ENCODE measurements around the gene PGLYRP2.

DNA sequence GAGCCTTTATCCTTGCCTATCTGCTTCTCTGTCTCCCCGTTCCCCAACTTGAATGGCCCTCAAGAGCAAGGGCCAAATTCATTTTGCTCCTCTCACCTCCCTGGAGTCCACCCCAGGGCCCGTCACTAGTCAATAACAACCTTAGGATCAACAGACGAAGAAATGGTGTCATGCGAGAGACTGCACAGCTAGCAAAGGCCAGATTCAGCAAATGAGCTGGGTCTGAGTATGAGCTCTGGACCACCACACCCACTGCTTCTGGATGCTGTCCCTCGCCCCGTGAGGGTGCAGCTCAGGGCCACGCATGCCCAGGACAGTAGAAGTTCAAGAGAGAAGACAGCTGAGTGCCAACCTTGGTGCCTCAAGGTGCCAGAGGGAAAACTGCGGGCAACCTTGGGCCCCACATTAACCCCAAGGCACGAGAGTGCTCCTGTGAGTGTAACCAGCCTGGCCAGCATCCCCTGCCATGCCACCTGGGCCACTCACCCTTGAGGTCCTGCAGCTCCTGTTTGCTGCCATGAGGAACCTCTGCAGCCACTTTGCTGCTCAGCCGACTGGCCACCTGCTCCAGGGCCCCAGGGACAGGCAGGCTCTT lies 48.7 kb downstream of the PGLYRP2 start:
- TF ChIP-seq, protein P1, sequence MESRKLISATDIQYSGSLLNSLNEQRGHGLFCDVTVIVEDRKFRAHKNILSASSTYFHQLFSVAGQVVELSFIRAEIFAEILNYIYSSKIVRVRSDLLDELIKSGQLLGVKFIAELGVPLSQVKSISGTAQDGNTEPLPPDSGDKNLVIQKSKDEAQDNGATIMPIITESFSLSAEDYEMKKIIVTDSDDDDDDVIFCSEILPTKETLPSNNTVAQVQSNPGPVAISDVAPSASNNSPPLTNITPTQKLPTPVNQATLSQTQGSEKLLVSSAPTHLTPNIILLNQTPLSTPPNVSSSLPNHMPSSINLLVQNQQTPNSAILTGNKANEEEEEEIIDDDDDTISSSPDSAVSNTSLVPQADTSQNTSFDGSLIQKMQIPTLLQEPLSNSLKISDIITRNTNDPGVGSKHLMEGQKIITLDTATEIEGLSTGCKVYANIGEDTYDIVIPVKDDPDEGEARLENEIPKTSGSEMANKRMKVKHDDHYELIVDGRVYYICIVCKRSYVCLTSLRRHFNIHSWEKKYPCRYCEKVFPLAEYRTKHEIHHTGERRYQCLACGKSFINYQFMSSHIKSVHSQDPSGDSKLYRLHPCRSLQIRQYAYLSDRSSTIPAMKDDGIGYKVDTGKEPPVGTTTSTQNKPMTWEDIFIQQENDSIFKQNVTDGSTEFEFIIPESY (IDR thresholded peaks at IDR 0.05; ENCODE audit: borderline replicate concordance, low read depth) = no peak
- no peak for TF ChIP-seq NFIC (IDR thresholded peaks at IDR 0.05; ENCODE audit: borderline replicate concordance)
- TF ChIP-seq MXI1 (IDR thresholded peaks at IDR 0.05; ENCODE audit: low read depth, low read length) = no peak
- TF ChIP-seq, protein P2, sequence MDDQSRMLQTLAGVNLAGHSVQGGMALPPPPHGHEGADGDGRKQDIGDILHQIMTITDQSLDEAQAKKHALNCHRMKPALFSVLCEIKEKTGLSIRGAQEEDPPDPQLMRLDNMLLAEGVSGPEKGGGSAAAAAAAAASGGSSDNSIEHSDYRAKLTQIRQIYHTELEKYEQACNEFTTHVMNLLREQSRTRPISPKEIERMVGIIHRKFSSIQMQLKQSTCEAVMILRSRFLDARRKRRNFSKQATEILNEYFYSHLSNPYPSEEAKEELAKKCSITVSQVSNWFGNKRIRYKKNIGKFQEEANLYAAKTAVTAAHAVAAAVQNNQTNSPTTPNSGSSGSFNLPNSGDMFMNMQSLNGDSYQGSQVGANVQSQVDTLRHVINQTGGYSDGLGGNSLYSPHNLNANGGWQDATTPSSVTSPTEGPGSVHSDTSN (IDR thresholded peaks at IDR 0.05) = no peak
- TF ChIP-seq, protein P3, sequence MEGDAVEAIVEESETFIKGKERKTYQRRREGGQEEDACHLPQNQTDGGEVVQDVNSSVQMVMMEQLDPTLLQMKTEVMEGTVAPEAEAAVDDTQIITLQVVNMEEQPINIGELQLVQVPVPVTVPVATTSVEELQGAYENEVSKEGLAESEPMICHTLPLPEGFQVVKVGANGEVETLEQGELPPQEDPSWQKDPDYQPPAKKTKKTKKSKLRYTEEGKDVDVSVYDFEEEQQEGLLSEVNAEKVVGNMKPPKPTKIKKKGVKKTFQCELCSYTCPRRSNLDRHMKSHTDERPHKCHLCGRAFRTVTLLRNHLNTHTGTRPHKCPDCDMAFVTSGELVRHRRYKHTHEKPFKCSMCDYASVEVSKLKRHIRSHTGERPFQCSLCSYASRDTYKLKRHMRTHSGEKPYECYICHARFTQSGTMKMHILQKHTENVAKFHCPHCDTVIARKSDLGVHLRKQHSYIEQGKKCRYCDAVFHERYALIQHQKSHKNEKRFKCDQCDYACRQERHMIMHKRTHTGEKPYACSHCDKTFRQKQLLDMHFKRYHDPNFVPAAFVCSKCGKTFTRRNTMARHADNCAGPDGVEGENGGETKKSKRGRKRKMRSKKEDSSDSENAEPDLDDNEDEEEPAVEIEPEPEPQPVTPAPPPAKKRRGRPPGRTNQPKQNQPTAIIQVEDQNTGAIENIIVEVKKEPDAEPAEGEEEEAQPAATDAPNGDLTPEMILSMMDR (IDR thresholded peaks at IDR 0.05) = no peak
- TF ChIP-seq, protein P4, sequence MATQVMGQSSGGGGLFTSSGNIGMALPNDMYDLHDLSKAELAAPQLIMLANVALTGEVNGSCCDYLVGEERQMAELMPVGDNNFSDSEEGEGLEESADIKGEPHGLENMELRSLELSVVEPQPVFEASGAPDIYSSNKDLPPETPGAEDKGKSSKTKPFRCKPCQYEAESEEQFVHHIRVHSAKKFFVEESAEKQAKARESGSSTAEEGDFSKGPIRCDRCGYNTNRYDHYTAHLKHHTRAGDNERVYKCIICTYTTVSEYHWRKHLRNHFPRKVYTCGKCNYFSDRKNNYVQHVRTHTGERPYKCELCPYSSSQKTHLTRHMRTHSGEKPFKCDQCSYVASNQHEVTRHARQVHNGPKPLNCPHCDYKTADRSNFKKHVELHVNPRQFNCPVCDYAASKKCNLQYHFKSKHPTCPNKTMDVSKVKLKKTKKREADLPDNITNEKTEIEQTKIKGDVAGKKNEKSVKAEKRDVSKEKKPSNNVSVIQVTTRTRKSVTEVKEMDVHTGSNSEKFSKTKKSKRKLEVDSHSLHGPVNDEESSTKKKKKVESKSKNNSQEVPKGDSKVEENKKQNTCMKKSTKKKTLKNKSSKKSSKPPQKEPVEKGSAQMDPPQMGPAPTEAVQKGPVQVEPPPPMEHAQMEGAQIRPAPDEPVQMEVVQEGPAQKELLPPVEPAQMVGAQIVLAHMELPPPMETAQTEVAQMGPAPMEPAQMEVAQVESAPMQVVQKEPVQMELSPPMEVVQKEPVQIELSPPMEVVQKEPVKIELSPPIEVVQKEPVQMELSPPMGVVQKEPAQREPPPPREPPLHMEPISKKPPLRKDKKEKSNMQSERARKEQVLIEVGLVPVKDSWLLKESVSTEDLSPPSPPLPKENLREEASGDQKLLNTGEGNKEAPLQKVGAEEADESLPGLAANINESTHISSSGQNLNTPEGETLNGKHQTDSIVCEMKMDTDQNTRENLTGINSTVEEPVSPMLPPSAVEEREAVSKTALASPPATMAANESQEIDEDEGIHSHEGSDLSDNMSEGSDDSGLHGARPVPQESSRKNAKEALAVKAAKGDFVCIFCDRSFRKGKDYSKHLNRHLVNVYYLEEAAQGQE (IDR thresholded peaks at IDR 0.05; ENCODE audit: low read depth, low read length) = no peak
- TF ChIP-seq, protein P5, sequence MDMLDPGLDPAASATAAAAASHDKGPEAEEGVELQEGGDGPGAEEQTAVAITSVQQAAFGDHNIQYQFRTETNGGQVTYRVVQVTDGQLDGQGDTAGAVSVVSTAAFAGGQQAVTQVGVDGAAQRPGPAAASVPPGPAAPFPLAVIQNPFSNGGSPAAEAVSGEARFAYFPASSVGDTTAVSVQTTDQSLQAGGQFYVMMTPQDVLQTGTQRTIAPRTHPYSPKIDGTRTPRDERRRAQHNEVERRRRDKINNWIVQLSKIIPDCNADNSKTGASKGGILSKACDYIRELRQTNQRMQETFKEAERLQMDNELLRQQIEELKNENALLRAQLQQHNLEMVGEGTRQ (IDR thresholded peaks at IDR 0.05; ENCODE audit: borderline replicate concordance, low read depth, low read length) = no peak
- no peak for TF ChIP-seq GATA2 (CRISPR knock-in tag; IDR thresholded peaks at IDR 0.05)
- no peak for TF ChIP-seq TEAD4 (IDR thresholded peaks at IDR 0.05; ENCODE audit: borderline replicate concordance, insufficient read depth)
- TF ChIP-seq RFX5 (IDR thresholded peaks at IDR 0.05; ENCODE audit: low read length) = no peak
- TF ChIP-seq EP300 (IDR thresholded peaks at IDR 0.05; ENCODE audit: borderline replicate concordance in 1 of 2, low read depth in 1 of 2, low read length in 1 of 2) = no peak
- no peak for TF ChIP-seq CHD2 (IDR thresholded peaks at IDR 0.05; ENCODE audit: low read length, partially characterized antibody)
- TF ChIP-seq TCF12 (IDR thresholded peaks at IDR 0.05) = no peak
- no peak for TF ChIP-seq RXRA (IDR thresholded peaks at IDR 0.05; ENCODE audit: borderline replicate concordance, low read depth)

All from SK-N-SH (cell line).